HEK293 (cell line): ENCODE measurements around the gene ACP3.
A peak's percentile ranks its signal among the peaks of the same experiment; 100 is the strongest.

ENCODE experiments used
- CTCF ChIA-PET: fragments of 350-600 bp; formaldehyde crosslinking; extraction: SDS; loops from one replicate; lab custom pipeline; 2021; ENCODE audit warnings: antibody characterized with exemption; lab: Yijun Ruan, JAX
- POLR2A ChIA-PET: fragments of 300-600 bp; formaldehyde crosslinking; extraction: SDS; loops from one replicate; lab custom pipeline; 2020; ENCODE audit warnings: antibody characterized with exemption, inconsistent platforms; lab: Yijun Ruan, JAX
- H3K27ac ChIP-seq: fragments of 200-500 bp; sonication (Bioruptor generic); 2 replicates; pipeline ENCODE4 v1.5.1; 2014; ENCODE audit warnings: low read depth, low read length, control low read depth, inconsistent platforms; ENCODE audit errors: extremely low read depth
- H3K36me3 ChIP-seq, 2 experiments: fragments of 200-500 bp in 1 of 2; sonication (Bioruptor generic) in 1 of 2; 1 replicate in 1 of 2; 2 replicates in 1 of 2; pipeline ENCODE4 v1.5.1; 2014 to 2017; ENCODE audit warnings: inconsistent platforms in 2 of 2, low read length in 2 of 2; ENCODE audit not compliant: control insufficient read depth in 2 of 2, insufficient read depth in 1 of 2
- H3K4me1 ChIP-seq: fragments of 200-500 bp; sonication (Bioruptor generic); 2 replicates; pipeline ENCODE4 v1.5.1; 2014; ENCODE audit warnings: mild to moderate bottlenecking, low read length, inconsistent platforms; ENCODE audit not compliant: control insufficient read depth, insufficient read depth
- H3K4me3 ChIP-seq: 2 replicates; pipeline ENCODE4 v1.5.1; 2011; ENCODE audit warnings: low read depth, mild to moderate bottlenecking, control low read depth, low read length, moderate library complexity
- H3K9me3 ChIP-seq: fragments of 200-500 bp; sonication (Bioruptor generic); 2 replicates; pipeline ENCODE4 v1.5.1; 2014; ENCODE audit warnings: low read depth, low read length, inconsistent platforms; ENCODE audit not compliant: control insufficient read depth, insufficient read depth
- GLIS1 ChIP-seq: fragments of 450-650 bp; formaldehyde crosslinking; IDR thresholded peaks from 2 replicates; pipeline ENCODE4 v1.5.1; 2016; ENCODE audit warnings: missing biosample characterization, missing genetic modification characterization
- IKZF3 ChIP-seq: fragments of 450-650 bp; IDR thresholded peaks from 2 replicates; pipeline ENCODE4 v1.5.0; 2018; ENCODE audit warnings: missing biosample characterization, mild to moderate bottlenecking, missing genetic modification characterization, moderate library complexity
- KLF10 ChIP-seq: fragments of 450-650 bp; IDR thresholded peaks from 2 replicates; pipeline ENCODE4 v1.5.1; 2018; ENCODE audit warnings: missing biosample characterization, mild to moderate bottlenecking, missing genetic modification characterization
- SCRT1 ChIP-seq: fragments of 450-650 bp; formaldehyde crosslinking; IDR thresholded peaks from 2 replicates; pipeline ENCODE4 v1.5.1; 2016; ENCODE audit warnings: missing biosample characterization, missing genetic modification characterization, borderline replicate concordance
- SCRT2 ChIP-seq: fragments of 450-650 bp; formaldehyde crosslinking; IDR thresholded peaks from 2 replicates; pipeline ENCODE4 v1.5.1; 2016; ENCODE audit warnings: missing biosample characterization, missing genetic modification characterization
- YY2 ChIP-seq: fragments of 450-650 bp; formaldehyde crosslinking; IDR thresholded peaks from 2 replicates; pipeline ENCODE4 v1.5.1; 2016; ENCODE audit warnings: missing biosample characterization, missing genetic modification characterization
- ZNF174 ChIP-seq: fragments of 450-650 bp; formaldehyde crosslinking; IDR thresholded peaks from 2 replicates; pipeline ENCODE4 v1.5.0; 2017; ENCODE audit warnings: missing biosample characterization, mild to moderate bottlenecking, missing genetic modification characterization
- ZNF211 ChIP-seq: fragments of 450-650 bp; formaldehyde crosslinking; IDR thresholded peaks from 2 replicates; pipeline ENCODE4 v1.5.1; 2016; ENCODE audit warnings: low read depth, missing biosample characterization, missing genetic modification characterization
- ZNF274 ChIP-seq, 2 experiments: fragments of 200-500 bp in 1 of 2; fragments of 450-650 bp in 1 of 2; sonication (Bioruptor generic) in 1 of 2; formaldehyde crosslinking in 1 of 2; IDR thresholded peaks; 2 replicates each; pipeline versions ENCODE4 v1.5.1 to v1.6.1; 2014 to 2016; ENCODE audit warnings: borderline replicate concordance in 1 of 2, inconsistent platforms in 1 of 2, low read length in 1 of 2, missing biosample characterization in 1 of 2, missing genetic modification characterization in 1 of 2
- ZNF350 ChIP-seq: fragments of 450-650 bp; formaldehyde crosslinking; IDR thresholded peaks from 2 replicates; pipeline ENCODE4 v1.5.0; 2017; ENCODE audit warnings: missing biosample characterization, mild to moderate bottlenecking, missing genetic modification characterization
- ZNF398 ChIP-seq: fragments of 450-650 bp; formaldehyde crosslinking; IDR thresholded peaks from 2 replicates; pipeline ENCODE4 v1.5.1; 2017; ENCODE audit warnings: missing biosample characterization, missing genetic modification characterization
- ZNF48 ChIP-seq: fragments of 450-650 bp; formaldehyde crosslinking; IDR thresholded peaks from 2 replicates; pipeline ENCODE4 v1.5.1; 2016; ENCODE audit warnings: missing biosample characterization, missing genetic modification characterization
- ZNF510 ChIP-seq: fragments of 450-650 bp; formaldehyde crosslinking; IDR thresholded peaks from 2 replicates; pipeline ENCODE4 v1.5.1; 2018; ENCODE audit warnings: mild to moderate bottlenecking, missing genetic modification characterization, missing biosample characterization; ENCODE audit not compliant: insufficient replicate concordance
- ZNF654 ChIP-seq: fragments of 450-650 bp; formaldehyde crosslinking; IDR thresholded peaks from 2 replicates; pipeline ENCODE4 v1.5.1; 2016; ENCODE audit warnings: low read depth, missing biosample characterization, missing genetic modification characterization
- ZNF658 ChIP-seq: fragments of 450-650 bp; formaldehyde crosslinking; IDR thresholded peaks from 2 replicates; pipeline ENCODE4; 2016; ENCODE audit warnings: missing biosample characterization, missing genetic modification characterization
- ZNF660 ChIP-seq: fragments of 450-650 bp; IDR thresholded peaks from 2 replicates; pipeline ENCODE4 v1.5.1; 2018; ENCODE audit warnings: missing biosample characterization, mild to moderate bottlenecking, missing genetic modification characterization
- ZNF792 ChIP-seq: fragments of 450-650 bp; formaldehyde crosslinking; IDR thresholded peaks from 2 replicates; pipeline ENCODE4 v1.5.1; 2016; ENCODE audit warnings: missing biosample characterization, missing genetic modification characterization
- ZXDB ChIP-seq: fragments of 450-650 bp; formaldehyde crosslinking; IDR thresholded peaks from 2 replicates; pipeline ENCODE4 v1.5.1; 2016; ENCODE audit warnings: missing biosample characterization, missing genetic modification characterization
- TF ChIP-seq, protein P1 (sequence below): fragments of 450-650 bp; formaldehyde crosslinking; IDR thresholded peaks from 2 replicates; pipeline ENCODE4 v1.5.1; 2016; ENCODE audit warnings: missing biosample characterization, missing genetic modification characterization
- TF ChIP-seq, protein P2 (sequence below): fragments of 450-650 bp; formaldehyde crosslinking; IDR thresholded peaks from 2 replicates; pipeline ENCODE4; 2016; ENCODE audit warnings: missing biosample characterization, missing genetic modification characterization

The ACP3 gene

DNA sequence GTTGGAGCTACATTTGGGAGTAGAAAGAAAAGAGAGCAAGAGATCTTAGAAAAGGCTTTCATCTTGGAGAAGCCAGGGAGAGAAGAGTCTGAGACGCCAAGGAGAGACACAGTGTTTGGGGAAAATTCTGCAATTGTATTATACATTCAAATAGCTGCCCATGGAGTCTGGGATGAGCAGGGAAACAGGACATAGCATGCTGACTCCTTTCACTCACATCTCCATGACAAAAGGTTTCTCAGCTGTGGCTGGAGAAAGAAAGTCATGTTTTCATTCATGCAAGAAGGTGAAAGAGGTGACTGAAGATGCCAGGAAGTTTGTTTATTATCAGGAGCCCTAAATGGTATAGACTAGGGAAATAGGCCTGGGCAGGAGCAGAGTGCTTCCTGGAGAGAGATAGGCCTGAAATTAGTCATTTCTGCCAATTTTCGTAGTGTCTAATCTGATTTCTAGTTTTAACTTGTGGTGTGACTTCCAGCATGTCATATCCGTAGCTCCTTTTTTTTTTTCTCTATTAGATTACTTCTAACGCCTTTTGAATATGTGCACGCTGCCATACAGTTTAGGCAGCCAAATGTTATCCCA lies 34.1 kb downstream of the ACP3 start:
- H3K36me3 ChIP-seq: no peaks in the 10 kb centered on the region
- no peak overlapping the region for H3K27ac ChIP-seq
- TF ChIP-seq ZNF274 (IDR thresholded peaks at IDR 0.05; ENCODE audit: low read length) (no peak), ZNF274 (tag by site-specific recombination; IDR thresholded peaks at IDR 0.05; ENCODE audit: borderline replicate concordance) (no peak), ZNF48 (tag by site-specific recombination) (no peak), KLF10 (tag by site-specific recombination) (no peak)
- H3K4me3 ChIP-seq: no peak overlapping the region
- ChIA-PET CTCF (interaction anchor here (0.6 to 10.6 kb wide), 13 partner anchors 15 to 313 kb away, joined by 3 to 136 read pairs (median 3); no protein-coding TSS in a partner anchor), POLR2A (no interaction called here)
- H3K9me3 ChIP-seq: no peaks in the 10 kb centered on the region
- H3K4me1 ChIP-seq: no peaks in the 10 kb centered on the region

GRCh38 chr3:132352556-132353143 lies 35.4 kb downstream of the ACP3 start:
- CTCF ChIA-PET: interaction anchor here (0.6 to 10.6 kb wide), 12 partner anchors 14 to 1069 kb away, joined by 3 to 136 read pairs (median 4); no protein-coding TSS in a partner anchor
- Histone ChIP-seq H3K27ac (no peak overlapping the region), H3K4me1 (no peaks in the 10 kb centered on the region)
- TF ChIP-seq ZNF350 (no peak), SCRT2 (tag by site-specific recombination) (0 out of 2 replicates have a peak, but pooled peaks have one; percentile 9), ZNF660 (tag by site-specific recombination) (0 out of 2 replicates have a peak, but pooled peaks have one; percentile 25), ZNF654 (tag by site-specific recombination) (peak; percentile 71), ZXDB (tag by site-specific recombination) (no peak), ZNF792 (tag by site-specific recombination) (no peak), SCRT1 (0 out of 2 replicates have a peak, but pooled peaks have one; percentile 44), GLIS1 (tag by site-specific recombination) (no peak), IKZF3 (tag by site-specific recombination) (no peak)
- TF ChIP-seq, protein P1, sequence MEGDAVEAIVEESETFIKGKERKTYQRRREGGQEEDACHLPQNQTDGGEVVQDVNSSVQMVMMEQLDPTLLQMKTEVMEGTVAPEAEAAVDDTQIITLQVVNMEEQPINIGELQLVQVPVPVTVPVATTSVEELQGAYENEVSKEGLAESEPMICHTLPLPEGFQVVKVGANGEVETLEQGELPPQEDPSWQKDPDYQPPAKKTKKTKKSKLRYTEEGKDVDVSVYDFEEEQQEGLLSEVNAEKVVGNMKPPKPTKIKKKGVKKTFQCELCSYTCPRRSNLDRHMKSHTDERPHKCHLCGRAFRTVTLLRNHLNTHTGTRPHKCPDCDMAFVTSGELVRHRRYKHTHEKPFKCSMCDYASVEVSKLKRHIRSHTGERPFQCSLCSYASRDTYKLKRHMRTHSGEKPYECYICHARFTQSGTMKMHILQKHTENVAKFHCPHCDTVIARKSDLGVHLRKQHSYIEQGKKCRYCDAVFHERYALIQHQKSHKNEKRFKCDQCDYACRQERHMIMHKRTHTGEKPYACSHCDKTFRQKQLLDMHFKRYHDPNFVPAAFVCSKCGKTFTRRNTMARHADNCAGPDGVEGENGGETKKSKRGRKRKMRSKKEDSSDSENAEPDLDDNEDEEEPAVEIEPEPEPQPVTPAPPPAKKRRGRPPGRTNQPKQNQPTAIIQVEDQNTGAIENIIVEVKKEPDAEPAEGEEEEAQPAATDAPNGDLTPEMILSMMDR (tag by site-specific recombination): peak; percentile 48; the same call in 1 of the 2 replicates
- TF ChIP-seq, all 188 proteins: peak for 5
- H3K9me3 ChIP-seq: no peaks in the 10 kb centered on the region
- POLR2A ChIA-PET: no interaction called here
- no peaks in the 10 kb centered on the region for H3K36me3 ChIP-seq
- no peak overlapping the region for H3K4me3 ChIP-seq

GRCh38 chr3:132354916-132355702 lies 37.9 kb downstream of the ACP3 start:
- Histone ChIP-seq H3K27ac (no peak overlapping the region), H3K4me3 (no peak overlapping the region)
- POLR2A ChIA-PET: no interaction called here

More at GRCh38 chr3:132354916-132355702, 37.9 kb downstream of the ACP3 start:
- TF ChIP-seq ZNF658 (tag by site-specific recombination) (no peak), ZNF211 (tag by site-specific recombination) (no peak), YY2 (no peak), ZNF398 (no peak), ZNF510 (tag by site-specific recombination) (no peak), ZNF174 (no peak)
- TF ChIP-seq, protein P2, sequence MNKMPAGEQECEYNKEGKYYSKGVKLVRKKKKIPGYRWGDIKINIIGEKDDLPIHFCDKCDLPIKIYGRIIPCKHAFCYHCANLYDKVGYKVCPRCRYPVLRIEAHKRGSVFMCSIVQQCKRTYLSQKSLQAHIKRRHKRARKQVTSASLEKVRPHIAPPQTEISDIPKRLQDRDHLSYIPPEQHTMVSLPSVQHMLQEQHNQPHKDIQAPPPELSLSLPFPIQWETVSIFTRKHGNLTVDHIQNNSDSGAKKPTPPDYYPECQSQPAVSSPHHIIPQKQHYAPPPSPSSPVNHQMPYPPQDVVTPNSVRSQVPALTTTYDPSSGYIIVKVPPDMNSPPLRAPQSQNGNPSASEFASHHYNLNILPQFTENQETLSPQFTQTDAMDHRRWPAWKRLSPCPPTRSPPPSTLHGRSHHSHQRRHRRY (tag by site-specific recombination): no peak
- no peaks in the 10 kb centered on the region for H3K4me1 ChIP-seq
- CTCF ChIA-PET: interaction anchor here (1.4 to 10.6 kb wide), 2 partner anchors 43 to 49 kb away, joined by 5 to 136 read pairs; no protein-coding TSS in a partner anchor
- H3K9me3 ChIP-seq: no peaks in the 10 kb centered on the region
- no peaks in the 10 kb centered on the region for H3K36me3 ChIP-seq
